ENCODE measurements around the gene LBR.
A peak's percentile ranks its signal among the peaks of the same experiment; 100 is the strongest.
"Not testable (repeated sequence)": the region's sequence is repeated elsewhere in the genome, so short reads cannot be mapped to it uniquely, and the experiment has no call there.

Gene LBR

DNA sequence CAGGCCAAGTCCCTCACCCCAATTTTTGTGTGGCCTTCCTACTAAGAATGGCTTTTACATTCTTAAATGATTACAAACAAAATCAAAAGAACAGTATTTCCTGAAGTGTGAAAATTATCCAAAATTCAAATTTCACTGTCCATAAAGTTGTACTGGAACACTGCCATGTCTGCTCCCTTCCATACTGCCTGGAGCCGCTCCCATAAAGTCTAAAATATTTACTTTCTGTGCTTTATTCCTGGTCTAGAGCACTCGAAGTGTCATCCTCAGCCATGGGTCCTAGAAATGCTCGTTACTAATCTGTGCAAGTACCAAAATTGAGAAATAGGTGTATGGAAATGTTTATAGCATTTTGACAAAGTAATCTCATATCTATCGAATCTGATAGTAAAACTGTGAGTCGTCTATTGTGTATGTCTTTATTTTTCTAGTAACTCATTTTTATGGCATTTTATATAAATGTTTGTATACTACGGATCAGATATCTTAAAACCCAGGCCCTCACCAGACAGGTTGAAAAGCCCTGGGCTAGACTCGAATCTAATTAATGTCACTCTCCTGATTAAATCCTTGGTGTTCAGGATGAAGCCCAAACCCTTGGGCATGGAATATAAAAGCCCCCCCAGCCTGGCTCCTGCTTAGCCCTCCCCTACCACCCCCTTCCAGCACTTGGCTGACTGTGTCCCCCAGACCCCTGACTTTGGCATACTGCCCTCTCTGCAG is 4.9 kb downstream of the LBR start:
- no peak for DNase-seq (ENCODE audit: low read depth)

GRCh38 chr1:225422031-225422605 is 5.7 kb downstream of the LBR start:
- DNase-seq (ENCODE audit: low read depth), result no peak

DNA sequence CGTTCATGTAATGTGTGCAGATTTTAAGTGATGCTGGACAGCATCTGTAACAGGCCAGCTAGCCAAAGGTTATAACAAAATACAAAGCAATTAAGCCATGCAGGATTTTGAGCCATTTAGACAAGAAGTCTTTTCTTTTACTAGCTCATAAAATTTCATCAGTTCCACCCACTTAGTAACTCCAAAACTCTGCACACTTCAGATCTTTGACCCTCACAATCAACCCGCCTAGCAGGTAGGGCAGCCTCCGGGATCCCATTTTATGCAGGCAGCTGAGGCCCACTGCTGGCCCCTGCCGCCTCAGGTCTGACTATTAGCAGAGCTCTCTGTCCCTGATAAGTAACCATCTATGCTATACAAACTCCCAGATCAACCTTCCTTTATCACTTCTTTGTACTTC is 9.2 kb downstream of the LBR start:
- no peak for DNase-seq (ENCODE audit: low read depth)

GRCh38 chr1:225418059-225418458 is 9.8 kb downstream of the LBR start:
- no peak for DNase-seq (ENCODE audit: low read depth)

GRCh38 chr1:225415967-225416745 is 11.7 kb downstream of the LBR start:
- DNase-seq (ENCODE audit: low read depth), result no peak

DNA sequence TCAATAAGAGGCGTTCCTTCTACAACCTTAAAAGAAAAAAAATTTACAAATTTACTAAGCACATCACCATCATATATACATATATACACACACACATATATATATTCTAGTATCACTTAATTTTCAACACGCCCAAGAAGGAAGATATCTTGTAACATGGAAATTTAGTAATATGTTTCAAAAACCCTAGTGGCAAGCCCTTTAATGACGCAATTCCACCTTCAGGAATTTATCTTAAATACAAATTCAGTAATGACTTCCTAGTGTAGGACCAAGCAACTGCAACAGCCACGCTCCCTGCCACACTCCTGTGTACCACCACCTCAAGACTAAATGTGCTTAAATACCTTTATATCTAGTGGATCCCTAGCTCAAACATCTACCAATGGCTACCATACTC is 12.5 kb downstream of the LBR start:
- DNase-seq (ENCODE audit: low read depth), result no peak

DNA sequence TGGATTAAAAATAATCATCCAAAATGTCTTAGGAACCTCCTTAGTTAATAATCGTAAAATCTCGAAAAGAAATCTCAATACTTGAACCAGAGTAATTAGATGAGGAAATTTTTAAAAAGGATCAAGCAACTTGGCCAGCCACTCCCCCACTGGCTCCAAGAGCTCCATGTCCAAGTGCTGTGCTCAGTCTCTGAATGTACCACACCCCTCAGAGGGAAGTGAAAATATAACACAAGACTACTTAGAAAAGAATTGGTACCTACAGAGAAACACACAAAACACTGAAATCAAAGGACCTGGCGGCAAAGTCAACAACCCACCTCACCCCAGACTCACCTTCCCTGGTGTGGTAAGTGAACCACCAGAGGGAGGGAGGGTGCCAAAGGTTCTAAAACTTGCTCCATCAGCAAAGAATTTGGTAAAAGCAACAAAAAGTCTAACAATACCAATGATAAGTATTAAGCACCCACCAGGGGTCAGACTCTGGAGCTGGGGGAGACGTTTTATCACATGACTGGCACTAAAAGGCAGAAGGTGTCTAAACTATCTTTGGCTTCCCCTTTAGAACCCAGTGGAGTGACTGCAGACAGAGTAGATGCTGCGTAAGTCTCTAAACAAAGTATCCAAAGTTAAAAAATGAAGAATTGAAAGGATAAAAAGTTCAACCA is 14.0 kb downstream of the LBR start:
- DNase-seq (ENCODE audit: low read depth), result no peak

GRCh38 chr1:225412803-225413351 is 15.0 kb downstream of the LBR start:
- no peak for DNase-seq (ENCODE audit: low read depth)

DNA sequence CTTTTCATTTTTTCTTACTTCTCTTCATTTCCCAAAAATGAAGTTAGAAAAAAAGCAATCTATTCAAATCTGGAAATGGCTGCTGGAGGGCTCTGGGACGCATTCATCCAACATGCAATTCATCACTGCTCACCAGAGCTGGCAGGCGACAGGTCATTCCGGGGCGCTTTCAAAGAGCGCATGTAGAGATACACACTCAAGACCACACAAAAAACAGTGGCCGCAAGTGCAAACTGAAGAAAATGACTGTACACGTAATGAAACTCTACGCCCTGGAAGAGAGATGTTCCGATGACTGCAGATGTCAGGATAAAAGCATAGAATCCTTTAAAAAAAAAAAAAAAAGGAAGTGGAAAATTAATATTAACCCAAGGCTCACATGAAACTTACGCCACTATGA is 15.5 kb downstream of the LBR start:
- no peak for DNase-seq (ENCODE audit: low read depth)

- DNase-seq (ENCODE audit: low read depth), result no peak
These were observed 17.8 kb downstream of the LBR start for GRCh38 chr1:225410036-225410435.

DNA sequence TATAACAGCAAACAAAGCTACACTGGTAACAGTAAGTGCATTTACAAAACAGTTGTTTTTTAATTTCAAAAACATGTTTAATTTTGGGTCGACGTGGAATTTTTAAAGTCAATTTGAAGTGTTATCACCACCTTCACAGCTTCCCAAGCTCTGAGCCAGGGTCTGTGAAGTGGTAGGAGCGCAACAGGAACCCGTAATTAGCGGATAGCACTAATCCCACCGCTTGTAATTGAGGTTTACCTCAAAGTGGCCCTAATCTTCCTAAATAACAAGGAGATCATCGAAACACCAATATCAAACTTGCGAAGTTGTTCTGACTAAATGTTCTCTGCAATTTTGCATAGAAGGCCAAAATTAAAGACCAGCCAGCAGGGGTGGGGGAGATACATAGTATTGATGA is 18.8 kb downstream of the LBR start:
- DNase-seq (ENCODE audit: low read depth), result no peak

DNA sequence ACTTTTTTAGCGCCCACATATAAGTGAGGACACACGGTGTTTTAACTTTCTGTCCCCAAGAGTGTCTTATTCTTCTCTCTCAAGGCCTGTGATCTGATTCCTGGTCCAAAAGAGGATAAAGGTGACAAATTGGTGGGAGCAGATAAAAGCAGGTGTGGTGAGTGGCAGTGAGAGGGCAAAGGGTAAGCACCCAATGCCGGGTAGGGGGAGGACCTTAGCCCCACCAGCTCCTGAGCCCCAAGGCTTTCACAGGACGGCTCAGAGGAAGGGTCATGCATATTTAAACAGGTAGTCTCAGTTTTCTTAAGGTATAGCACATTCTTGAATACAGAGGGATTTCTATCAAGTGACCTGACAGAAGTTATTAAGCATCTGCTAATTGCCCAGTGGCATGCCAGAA is 19.6 kb downstream of the LBR start:
- no peak for DNase-seq (ENCODE audit: low read depth)

GRCh38 chr1:225407755-225408154 is 20.1 kb downstream of the LBR start:
- DNase-seq (ENCODE audit: low read depth), result no peak

GRCh38 chr1:225406976-225407725 is 20.7 kb downstream of the LBR start:
- no peak for DNase-seq (ENCODE audit: low read depth)

DNA sequence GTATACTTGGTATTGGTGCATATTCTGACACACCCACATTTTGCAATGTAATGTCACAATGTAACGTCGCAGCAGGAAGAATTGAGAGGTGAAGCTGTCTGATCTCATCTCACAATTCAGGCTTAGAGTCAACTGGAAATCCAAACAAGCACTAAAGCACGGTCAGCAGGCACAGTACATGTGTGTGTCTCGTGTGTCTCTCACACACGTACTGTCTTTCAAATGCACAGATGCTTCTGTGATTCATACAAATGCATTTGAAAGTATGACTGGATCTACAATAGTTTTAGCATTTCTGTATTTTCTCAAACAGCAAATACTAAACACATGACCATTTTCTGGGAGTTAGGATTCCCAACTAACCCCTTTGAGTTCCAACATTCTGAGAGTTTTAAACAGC is 26.9 kb downstream of the LBR start:
- DNase-seq (ENCODE audit: low read depth), result no peak

DNA sequence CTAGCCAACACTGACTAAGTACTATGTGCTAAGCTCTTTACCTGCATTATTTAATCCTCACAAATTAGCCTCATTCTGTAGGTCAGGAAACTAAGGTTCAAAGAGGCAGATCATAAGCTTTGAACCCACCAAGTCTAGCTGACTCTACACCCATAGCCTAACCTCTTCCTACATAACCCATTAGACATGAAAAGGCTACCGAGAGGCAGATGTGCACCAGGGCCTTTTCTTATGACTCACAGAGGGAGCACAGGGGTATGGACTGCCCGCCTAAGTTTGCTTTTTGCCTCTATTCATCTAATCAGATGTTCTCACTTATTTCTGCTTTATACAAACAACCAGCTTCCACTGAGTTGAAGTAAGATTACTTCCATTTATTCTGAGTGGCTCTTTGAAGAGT is 31.5 kb downstream of the LBR start:
- no peak for DNase-seq (ENCODE audit: low read depth)

- no peak for DNase-seq (ENCODE audit: low read depth)
These were observed 38.0 kb downstream of the LBR start for GRCh38 chr1:225389843-225390242.

DNA sequence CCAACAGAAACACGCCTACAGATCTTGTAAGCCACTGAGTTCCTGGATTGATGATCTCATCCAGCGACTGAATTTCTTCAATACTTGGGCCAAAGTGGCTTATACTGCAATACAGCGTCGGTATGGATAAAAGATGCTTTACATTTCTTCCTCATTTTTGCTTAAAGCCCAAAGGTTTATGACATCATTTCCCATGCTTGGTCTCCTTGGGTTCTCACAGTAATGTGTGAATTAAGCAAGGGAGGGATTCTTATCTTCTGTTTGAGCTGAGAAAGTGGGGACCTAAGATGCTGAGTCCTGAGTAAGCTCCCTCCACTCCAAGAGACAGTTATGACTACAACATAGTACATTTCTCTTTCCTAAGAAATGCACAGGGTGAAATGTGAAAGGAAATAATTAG is 39.5 kb downstream of the LBR start:
- DNase-seq (ENCODE audit: low read depth), result no peak

- DNase-seq (ENCODE audit: low read depth), result not testable (repeated sequence)
These were observed 41.0 kb downstream of the LBR start for GRCh38 chr1:225386860-225387259.

DNA sequence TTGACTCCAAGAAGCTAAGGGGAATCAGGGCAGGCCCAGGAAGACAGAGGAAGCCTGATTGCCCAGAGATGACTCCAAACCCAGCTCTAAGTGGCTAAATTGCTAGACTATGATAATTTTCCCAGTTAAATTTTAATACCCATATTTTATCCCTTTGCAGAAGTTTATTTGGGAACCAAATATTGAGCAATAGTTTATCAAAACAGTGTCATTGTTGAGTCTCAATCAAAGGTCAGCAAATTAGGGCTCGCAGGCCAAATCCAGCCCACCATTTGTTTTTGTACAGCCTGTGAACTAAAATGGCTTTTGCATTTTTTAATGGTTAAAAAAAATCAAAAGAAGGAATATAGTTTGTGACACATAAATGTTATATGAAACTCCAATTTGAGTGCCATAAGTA is 47.1 kb downstream of the LBR start:
- DNase-seq (ENCODE audit: low read depth), result no peak

- peak; percentile 63 for DNase-seq (ENCODE audit: low read depth)
These were observed 49.0 kb downstream of the LBR start for GRCh38 chr1:225378880-225379279.

DNA sequence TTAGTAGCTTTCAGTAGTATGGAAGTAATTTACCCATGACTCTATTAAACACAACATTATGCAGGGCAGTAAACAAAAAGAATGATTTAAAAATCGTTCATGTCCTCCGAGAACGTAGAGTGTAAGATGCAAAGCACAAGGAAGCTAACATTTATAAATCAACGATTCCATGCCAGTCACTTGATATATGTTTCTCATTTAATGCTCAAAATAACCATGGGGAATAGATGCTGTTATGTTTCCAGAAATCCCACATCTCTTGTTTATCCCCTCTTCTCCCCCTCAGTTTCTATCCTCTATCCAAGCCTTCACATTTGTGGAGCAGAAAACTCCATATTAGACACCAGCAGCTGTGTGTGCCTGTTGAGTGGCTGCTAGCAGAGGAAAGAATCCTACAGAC is 52.8 kb downstream of the LBR start:
- no peak for DNase-seq (ENCODE audit: low read depth)

Data from GM04503 (cell line).